Measurements from ENCODE around the gene MAP4K4.
"Not testable (repeated sequence)": the region's sequence is repeated elsewhere in the genome, so short reads cannot be mapped to it uniquely, and the experiment has no call there.

Gene MAP4K4

DNA sequence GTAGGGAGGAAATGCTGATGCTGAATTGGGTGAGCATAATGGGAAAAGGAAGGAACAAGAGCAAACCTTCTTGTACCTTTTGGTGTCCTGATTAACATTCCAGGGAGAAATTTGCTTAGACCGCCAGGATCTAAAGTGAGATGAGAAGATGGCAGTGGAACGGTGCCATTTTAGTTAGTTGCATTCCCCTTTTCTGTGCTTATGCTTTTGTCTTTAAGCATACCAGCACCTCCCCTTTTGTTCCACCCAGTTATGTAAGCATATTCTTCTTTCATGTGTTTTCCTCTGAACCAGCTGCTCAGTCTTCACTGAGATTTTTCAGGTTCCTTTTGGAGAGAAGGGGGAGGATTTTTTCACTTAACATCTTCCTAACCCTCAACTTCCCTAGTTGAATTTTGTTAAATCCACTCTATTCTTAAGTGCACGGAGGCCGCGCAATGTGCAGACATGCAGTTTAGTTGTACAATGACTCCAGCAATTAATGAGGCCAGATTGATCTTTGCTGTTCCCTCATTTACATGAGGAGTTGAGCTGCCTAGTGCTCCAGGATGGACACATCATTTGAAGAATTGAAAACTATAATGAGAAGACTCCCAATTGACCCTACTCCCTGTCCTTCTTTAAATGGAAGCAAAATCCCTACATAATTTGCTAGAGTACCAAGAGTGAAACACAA is 73.9 kb downstream of the MAP4K4 start:
- no peak for DNase-seq

- no peak for DNase-seq
Observed at GRCh38 chr2:101771910-101772321, 74.4 kb downstream of the MAP4K4 start.

DNA sequence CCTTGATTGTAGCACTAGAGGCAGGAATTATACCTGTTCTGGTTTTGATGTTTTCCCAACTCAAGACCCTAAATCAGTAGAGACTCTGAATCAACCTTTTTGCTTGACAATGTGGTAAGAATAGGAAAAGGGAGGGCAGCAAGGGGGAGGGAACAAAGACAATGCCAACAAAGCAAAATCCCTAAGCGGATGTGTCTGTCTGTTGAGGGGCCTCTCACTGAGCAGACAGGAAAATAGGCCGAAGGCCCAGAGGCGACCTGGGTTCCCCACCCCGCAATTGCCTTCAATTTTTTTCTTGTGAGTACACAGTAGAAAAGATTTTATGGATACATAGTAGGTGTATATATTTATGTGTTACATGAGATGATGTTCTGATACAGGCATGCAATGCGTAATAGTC is 75.6 kb downstream of the MAP4K4 start:
- no peak for DNase-seq

DNA sequence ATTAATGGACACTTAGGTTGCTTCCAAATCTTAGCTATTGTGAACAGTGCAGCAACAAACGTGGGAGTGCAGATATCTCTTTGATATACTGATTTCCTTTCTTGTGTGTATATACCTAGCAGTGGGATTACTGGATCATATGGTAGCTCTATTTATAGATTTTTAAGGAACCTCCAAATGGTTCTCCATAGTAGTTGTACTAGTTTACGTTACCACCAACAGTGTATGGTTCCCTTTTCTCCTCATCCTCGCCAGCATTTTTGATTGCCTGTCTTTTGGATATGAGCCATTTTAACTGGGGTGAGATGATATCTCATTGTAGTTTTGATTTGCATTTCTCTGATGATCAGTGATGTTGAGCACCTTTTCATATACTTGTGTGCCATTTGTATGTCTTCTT is 76.5 kb downstream of the MAP4K4 start:
- not testable (repeated sequence) for DNase-seq

GRCh38 chr2:101775092-101775491 is 77.6 kb downstream of the MAP4K4 start:
- no peak for DNase-seq

DNA sequence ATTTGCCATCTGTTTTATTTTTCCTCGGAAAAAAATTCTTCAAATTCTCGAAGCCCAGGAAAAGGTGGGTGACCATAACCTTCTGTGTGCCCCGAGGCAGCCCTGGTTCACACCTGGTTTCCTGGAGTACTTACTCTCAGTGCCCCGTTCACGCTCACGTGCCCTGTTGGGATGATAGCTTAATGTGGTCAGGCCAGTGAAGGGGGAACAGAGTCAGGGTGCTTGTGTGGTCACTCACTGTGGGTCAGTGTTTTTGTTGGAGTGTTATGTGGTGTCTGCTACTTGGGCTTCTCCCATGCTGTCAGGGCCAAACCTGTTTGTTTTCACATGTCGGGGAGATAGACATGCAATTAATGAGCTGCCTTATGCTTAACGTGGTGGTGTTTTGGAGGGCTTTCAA is 78.1 kb downstream of the MAP4K4 start:
- DNase-seq, result no peak

DNA sequence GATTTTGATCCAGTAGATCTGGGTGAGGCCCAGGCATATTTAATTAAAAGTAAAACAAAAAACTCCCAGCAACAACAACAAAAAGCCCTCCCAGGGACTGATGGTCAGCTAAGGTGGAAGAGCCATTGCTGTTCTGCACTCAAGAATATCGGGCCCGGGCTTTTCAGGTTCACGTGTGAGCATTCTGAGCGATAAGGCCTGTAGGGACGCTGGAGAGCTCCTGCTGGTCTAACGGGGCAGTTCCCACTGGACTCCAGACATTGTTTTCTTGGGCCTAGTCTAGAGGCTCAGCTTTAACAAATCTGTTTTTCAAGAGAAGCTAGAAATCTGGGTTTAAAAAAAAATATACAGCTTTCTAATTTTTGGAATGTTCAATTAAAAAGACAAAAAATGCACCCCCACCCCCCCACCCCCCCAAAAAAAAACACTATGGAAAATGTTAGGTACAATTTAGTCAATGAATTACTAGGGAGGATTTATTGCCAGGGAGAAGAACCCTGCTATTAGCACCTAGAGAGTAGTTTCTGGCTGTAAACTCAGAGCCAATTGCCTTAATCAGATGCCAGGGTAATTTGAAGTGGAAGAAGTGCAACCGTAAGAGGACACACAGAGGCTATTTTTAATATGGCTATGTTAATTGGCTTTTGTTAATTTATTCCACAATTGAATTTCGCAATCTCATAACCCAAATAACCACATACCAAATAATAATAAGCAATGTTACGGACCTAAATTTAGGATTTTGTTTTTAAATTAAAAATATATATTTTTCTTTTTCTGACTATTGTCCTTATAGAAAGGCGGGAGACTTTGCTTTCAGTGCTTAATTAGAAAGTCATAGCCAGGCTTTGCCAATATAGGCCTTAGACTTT is 78.9 kb downstream of the MAP4K4 start:
- DNase-seq, result no peak

GRCh38 chr2:101777337-101777736 is 79.8 kb downstream of the MAP4K4 start:
- no peak for DNase-seq

DNA sequence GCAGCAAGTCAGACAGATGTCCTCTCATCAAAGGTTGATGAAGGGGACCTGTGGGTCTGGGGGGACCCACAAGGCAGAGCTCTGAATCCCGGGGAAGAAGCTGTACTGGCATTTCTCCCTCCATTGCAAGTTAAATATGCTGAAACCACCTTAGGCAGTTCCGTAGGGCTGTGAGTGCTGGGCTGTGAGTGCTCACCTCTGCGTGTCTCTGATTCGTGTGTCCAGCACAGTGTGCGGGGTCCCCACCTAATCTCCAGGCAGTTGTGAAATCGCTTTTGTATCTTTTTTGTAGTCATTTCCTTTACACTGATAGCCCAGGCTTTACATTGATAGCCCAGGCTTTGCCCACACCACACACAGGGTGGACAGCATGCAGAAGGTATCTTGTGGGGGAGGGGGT is 80.6 kb downstream of the MAP4K4 start:
- no peak for DNase-seq

DNA sequence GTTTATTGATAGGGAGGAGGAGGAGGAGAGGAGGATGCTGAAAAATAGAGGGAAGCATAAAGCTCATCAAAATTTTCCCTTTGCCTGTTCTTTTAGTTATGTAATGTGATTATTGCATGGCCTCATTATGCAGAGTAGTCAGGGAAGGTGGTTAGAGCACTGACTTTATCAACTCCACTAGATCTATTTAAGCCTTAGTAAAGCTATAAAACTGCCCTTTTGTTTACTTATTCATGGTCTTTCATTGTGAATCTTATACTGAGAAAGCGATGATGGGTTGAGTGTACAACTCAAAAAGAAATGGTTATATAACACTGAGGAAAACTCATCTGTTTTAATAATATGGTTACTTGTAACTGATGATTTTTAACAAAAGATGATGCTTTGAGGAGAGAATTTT is 81.7 kb downstream of the MAP4K4 start:
- no peak for DNase-seq

DNA sequence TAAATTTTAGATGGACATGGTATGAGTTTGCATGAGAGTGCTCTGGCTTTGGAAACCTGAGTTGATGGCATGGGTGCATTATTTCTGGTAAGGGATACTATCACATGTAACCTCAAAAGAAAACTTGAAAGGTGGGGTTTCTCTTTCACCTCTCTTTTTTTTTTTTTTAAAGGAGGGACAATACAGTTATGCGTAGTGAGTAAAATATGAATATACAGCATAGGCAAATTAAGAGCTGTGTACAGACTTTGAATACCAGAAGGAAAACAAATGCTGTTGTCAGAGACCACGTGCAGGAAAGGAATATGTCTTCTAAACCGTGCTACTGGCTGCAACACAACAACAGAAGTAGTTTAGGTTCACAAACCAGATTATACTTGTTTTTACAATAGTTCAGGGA is 82.1 kb downstream of the MAP4K4 start:
- DNase-seq, result no peak

- DNase-seq, result no peak
Observed at GRCh38 chr2:101781326-101781725, 83.8 kb downstream of the MAP4K4 start.

- DNase-seq, result no peak
Observed at GRCh38 chr2:101781791-101782426, 84.4 kb downstream of the MAP4K4 start.

GRCh38 chr2:101782427-101782792 is 84.9 kb downstream of the MAP4K4 start:
- DNase-seq, result no peak

DNA sequence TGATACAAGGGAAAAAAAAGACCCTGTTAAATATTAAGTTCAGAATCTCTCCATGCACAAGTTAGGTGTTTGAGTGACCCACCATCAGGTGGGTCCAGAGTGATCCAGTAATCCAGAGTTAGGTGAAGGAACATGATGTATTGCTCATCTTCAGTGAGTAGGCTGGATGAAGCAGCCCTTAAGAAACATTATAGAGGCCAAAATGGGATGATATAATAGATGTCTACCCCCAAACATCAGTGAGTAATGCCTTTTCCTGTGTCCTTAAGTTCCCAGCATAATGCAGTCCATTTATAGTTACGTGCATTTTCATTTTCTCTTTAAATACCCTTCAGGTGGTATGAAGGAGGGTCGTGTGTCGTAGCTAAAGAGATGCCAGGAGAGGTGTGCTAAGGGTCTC is 89.6 kb downstream of the MAP4K4 start:
- no peak for DNase-seq

DNA sequence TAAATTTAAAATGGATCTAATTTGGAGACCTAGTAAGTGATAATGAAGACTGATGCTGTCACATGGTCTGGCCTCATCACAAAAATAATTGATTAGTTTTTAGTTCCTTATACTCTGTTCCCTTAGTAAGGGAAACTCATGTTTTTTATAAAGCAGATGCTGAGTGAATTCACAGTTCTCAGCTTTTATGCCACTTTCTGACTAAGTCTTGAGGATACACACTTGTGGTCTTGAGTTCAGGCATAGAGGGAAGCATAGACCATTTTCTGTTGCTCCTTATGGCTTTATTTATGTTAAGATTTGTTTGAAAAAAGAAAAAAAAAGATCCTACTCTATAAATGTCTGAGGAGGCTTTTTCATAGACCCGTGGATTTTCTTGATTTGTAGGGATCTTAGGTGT is 91.1 kb downstream of the MAP4K4 start:
- DNase-seq, result no peak

DNA sequence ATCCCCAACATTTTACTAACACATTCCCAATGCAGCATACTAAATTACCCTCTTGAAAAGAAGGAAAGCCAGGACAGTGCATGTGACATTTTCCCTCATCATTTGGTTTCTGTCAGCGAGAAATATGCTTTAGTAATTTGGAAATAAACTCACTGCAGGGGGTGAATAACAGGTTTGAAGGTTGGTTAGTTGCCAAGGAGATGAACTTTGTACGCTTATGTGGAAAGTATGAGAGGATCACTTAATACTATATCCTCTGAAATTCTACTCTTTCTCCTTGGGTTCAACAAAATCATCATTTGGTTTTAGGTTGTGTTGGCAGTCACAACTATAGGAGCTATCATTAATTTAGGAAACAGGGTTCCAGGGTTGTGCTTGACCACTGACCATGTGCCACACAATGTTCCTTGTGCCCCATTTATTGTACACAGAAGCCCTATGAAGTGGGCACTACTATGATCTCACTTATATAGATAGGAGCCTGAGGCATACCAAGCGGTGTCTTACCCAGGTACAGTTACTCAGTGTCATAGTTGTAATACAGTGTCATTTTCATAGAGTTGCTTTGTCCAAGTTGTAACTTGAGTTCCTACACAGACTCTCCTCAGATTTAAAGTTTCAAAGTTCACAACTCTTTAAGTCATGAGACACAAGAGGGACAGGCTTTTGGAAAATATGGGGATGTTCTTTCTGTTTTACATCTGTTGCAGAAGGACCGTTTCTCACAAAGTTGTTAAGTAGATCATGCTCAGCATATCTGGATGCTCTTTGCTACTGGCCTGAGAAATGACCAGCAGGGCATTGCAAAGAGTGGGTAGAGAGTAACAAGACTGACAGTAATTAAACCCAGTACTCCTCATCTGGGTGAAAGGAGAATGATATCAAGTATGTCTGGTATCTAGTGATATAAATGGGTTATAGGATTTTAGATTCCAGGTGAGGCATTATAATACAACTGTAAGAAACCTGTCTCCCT is 91.8 kb downstream of the MAP4K4 start:
- DNase-seq, result no peak

- no peak for DNase-seq
Observed at GRCh38 chr2:101790416-101790815, 92.9 kb downstream of the MAP4K4 start.

GRCh38 chr2:101790857-101791256 is 93.3 kb downstream of the MAP4K4 start:
- no peak for DNase-seq

- DNase-seq, result no peak
Observed at GRCh38 chr2:101792208-101792607, 94.7 kb downstream of the MAP4K4 start.

- no peak for DNase-seq
Observed at GRCh38 chr2:101793277-101793969, 95.9 kb downstream of the MAP4K4 start.

GRCh38 chr2:101794141-101794540 is 96.6 kb downstream of the MAP4K4 start:
- no peak for DNase-seq

Measured in NCI-H2029 treated with DMSO at 0.1 percent for 48 hours (cell line).